Gastroesophageal sphincter (tissue), 4 donors: Measurements from ENCODE around the gene RAMACL. TPM values are rescaled to one million over a fixed set of nuclear protein-coding genes. Genes with fewer than 3 reads are reported as not detected.

Experiments
- ATAC-seq: fragments of 150-250 bp; one replicate; pipeline ENCODE4 v1.9.1; 2016; ENCODE audit warnings: mild to moderate bottlenecking, moderate library complexity
- H3K27ac ChIP-seq, 4 donors: fragments of 200-600 bp; sonication (generic) in 3 of 4; 1 replicate in 3 of 4; 2 replicates in 1 of 4; pipeline ENCODE4 v1.5.1; 2016 to 2019
- H3K27me3 ChIP-seq: fragments of 200-600 bp; sonication (generic); one replicate; pipeline ENCODE4 v1.5.1; 2019
- H3K36me3 ChIP-seq, 2 donors: fragments of 200-600 bp; sonication (generic); one replicate each; pipeline ENCODE4 v1.5.1; 2019; ENCODE audit warnings: control low read depth in 1 of 2
- H3K4me1 ChIP-seq, 3 donors: fragments of 200-600 bp; sonication (generic); 1 replicate in 2 of 3; 2 replicates in 1 of 3; pipeline ENCODE4 v1.5.1; 2016 to 2019; ENCODE audit warnings: control low read depth in 2 of 3
- H3K4me3 ChIP-seq, 2 donors: fragments of 200-600 bp; sonication (generic); one replicate each; pipeline ENCODE4 v1.5.1; 2019; ENCODE audit warnings: mild to moderate bottlenecking in 1 of 2, moderate library complexity in 1 of 2
- H3K9me3 ChIP-seq, 3 donors: fragments of 200-600 bp; sonication (generic); one replicate each; pipeline ENCODE4 v1.5.1; 2017 to 2019; ENCODE audit warnings: control low read depth in 2 of 3
- EP300 ChIP-seq: sonication (generic); formaldehyde crosslinking; IDR thresholded peaks from one replicate; pipeline ENCODE4 v1.6.1; 2017; ENCODE audit warnings: antibody characterized with exemption, mild to moderate bottlenecking
- POLR2A ChIP-seq, 2 donors: fragments of 450-650 bp; IDR thresholded peaks; one replicate each; pipeline ENCODE4 v1.6.1; 2017; ENCODE audit warnings: antibody characterized with exemption in 2 of 2, mild to moderate bottlenecking in 2 of 2, moderate library complexity in 1 of 2
- POLR2AphosphoS5 ChIP-seq: sonication (generic); formaldehyde crosslinking; IDR thresholded peaks from one replicate; pipeline ENCODE4 v1.6.1; 2017; ENCODE audit warnings: antibody characterized with exemption
- WGBS, 2 donors: methylation state at CpG; one replicate each; pipeline ENCODE4 v1.1.5; 2018; ENCODE audit warnings: low coverage in 1 of 2; 5-methylcytosine and 5-hydroxymethylcytosine counted together
- total RNA-seq, 4 donors: library from RNA; depleted of rRNA; stranded (reverse); fragments of >200 nt; gene quantifications; one replicate each; pipeline ENCODE4 v1.1.0, GENCODE V29; 2016
- TF ChIP-seq, protein P1 (sequence below), 4 experiments: fragments of 200-600 bp in 2 of 4; fragments of 450-650 bp in 2 of 4; sonication (generic) in 1 of 4; IDR thresholded peaks; one replicate each; pipeline ENCODE4 v1.5.1; 2017 to 2019; ENCODE audit warnings: antibody characterized with exemption in 4 of 4, mild to moderate bottlenecking in 2 of 4, moderate library complexity in 2 of 4

Gene RAMACL
- total RNA-seq, 4 donors from 2014 or later: 0.27 to 2.5 (median 1.7) TPM

GRCh38 chr6:166614171-166614583, 27.7 kb upstream of the RAMACL start:
- 86 to 98% methylated on average over 5 to 10 of the region's 12 CpGs for WGBS, 2 donors
- Histone ChIP-seq H3K36me3 (peaks cover 0 to 8% of the 10 kb centered on the region in 2 donors), H3K4me3 (no peak overlapping the region), H3K9me3 (no peaks in the 10 kb centered on the region), H3K4me1 (peaks cover 0 to 58% (median under 1%) of the 10 kb centered on the region in 3 donors), H3K27ac (peak overlapping the region in 3 of 4 donors; percentile 38 to 64 (median 56)), H3K27me3 (no peaks in the 10 kb centered on the region)
- TF ChIP-seq EP300 (no peak), POLR2AphosphoS5 (no peak), POLR2A (IDR thresholded peaks at IDR 0.05) (no peak)
- TF ChIP-seq, protein P1, sequence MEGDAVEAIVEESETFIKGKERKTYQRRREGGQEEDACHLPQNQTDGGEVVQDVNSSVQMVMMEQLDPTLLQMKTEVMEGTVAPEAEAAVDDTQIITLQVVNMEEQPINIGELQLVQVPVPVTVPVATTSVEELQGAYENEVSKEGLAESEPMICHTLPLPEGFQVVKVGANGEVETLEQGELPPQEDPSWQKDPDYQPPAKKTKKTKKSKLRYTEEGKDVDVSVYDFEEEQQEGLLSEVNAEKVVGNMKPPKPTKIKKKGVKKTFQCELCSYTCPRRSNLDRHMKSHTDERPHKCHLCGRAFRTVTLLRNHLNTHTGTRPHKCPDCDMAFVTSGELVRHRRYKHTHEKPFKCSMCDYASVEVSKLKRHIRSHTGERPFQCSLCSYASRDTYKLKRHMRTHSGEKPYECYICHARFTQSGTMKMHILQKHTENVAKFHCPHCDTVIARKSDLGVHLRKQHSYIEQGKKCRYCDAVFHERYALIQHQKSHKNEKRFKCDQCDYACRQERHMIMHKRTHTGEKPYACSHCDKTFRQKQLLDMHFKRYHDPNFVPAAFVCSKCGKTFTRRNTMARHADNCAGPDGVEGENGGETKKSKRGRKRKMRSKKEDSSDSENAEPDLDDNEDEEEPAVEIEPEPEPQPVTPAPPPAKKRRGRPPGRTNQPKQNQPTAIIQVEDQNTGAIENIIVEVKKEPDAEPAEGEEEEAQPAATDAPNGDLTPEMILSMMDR (IDR thresholded peaks at IDR 0.05): no peak
- no peak for ATAC-seq

DNA sequence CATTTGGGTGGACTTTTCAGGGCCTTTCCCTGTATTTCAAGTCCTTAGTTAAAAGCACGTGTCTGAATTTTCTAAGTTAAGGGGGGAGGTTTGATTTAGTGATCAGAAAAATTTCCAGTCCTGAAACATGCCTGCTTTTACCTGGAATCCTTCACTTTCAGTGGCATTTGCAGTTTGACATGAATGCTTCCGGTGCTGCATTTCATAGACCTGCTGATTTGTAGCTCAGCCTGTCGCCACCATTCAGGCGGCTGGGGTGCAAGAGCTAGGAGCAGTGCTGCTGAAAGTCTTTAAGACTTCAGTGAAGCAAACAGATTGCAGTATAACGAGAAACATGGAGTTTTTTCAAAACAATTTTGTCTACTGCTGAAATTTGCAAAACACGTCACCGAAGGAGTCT, 26.5 kb upstream of the RAMACL start:
- TF ChIP-seq EP300 (no peak), POLR2A (IDR thresholded peaks at IDR 0.05) (no peak), POLR2AphosphoS5 (no peak)
- TF ChIP-seq, protein P1 (IDR thresholded peaks at IDR 0.05): no peak
- H3K27me3 ChIP-seq: no peaks in the 10 kb centered on the region
- no peak overlapping the region for H3K4me3 ChIP-seq
- 88 to 89% methylated on average over 3 to 7 of the region's 7 CpGs for WGBS, 2 donors
- H3K9me3 ChIP-seq: no peaks in the 10 kb centered on the region
- H3K36me3 ChIP-seq: no peaks in the 10 kb centered on the region
- H3K27ac ChIP-seq: peak overlapping the region in 2 of 4 donors; percentile 23 to 31
- no peak for ATAC-seq
- H3K4me1 ChIP-seq: peaks cover 0 to 63% (median 6%) of the 10 kb centered on the region in 3 donors

DNA sequence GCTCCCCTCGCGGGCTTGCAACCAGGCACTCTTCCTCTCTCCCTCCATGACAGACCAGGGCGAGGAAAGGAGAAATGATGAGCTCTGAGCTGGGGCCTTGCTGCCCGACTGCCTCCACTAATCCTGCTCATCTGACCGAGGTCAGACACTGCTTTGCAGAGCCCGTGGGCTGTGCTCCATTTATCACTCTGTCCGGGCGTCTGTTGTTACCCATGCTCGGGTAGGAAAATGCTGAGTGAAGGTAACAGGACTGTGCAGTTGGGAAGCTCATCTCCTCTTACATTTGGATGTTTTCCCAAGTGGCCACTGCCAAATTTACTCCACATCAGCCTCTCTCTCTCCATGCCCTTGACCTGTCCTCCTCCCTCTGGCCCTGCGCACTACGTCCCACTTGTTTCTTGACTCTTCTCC, 26.0 kb upstream of the RAMACL start:
- no peaks in the 10 kb centered on the region for H3K27me3 ChIP-seq
- H3K9me3 ChIP-seq: no peaks in the 10 kb centered on the region
- TF ChIP-seq EP300: no peak
- no peak for TF ChIP-seq POLR2A (IDR thresholded peaks at IDR 0.05)
- TF ChIP-seq, protein P1 (IDR thresholded peaks at IDR 0.05): no peak
- no peak for TF ChIP-seq POLR2AphosphoS5
- H3K4me1 ChIP-seq: peaks cover 0 to 67% (median 6%) of the 10 kb centered on the region in 3 donors
- H3K36me3 ChIP-seq: no peaks in the 10 kb centered on the region
- peak overlapping the region in 1 of 4 donors; percentile 31 for H3K27ac ChIP-seq
- ATAC-seq: no peak
- WGBS, 2 donors: 74 to 81% methylated on average over 7 to 10 of the region's 11 CpGs
- no peak overlapping the region for H3K4me3 ChIP-seq

- no peaks in the 10 kb centered on the region for H3K9me3 ChIP-seq
- no peak overlapping the region for H3K4me3 ChIP-seq
- no peak for ATAC-seq
- no peaks in the 10 kb centered on the region for H3K27me3 ChIP-seq
- peaks cover 0 to 64% (median 6%) of the 10 kb centered on the region in 3 donors for H3K4me1 ChIP-seq
- no peaks in the 10 kb centered on the region for H3K36me3 ChIP-seq
- WGBS, 2 donors: 93 to 100% methylated on average over 1 to 3 of the region's 4 CpGs
- TF ChIP-seq POLR2A (IDR thresholded peaks at IDR 0.05): no peak
- no peak for TF ChIP-seq EP300
- no peak for TF ChIP-seq POLR2AphosphoS5
- TF ChIP-seq, protein P1 (IDR thresholded peaks at IDR 0.05): no peak
- no peak overlapping the region for H3K27ac ChIP-seq
Observed at GRCh38 chr6:166611631-166612030, 25.2 kb upstream of the RAMACL start.

DNA sequence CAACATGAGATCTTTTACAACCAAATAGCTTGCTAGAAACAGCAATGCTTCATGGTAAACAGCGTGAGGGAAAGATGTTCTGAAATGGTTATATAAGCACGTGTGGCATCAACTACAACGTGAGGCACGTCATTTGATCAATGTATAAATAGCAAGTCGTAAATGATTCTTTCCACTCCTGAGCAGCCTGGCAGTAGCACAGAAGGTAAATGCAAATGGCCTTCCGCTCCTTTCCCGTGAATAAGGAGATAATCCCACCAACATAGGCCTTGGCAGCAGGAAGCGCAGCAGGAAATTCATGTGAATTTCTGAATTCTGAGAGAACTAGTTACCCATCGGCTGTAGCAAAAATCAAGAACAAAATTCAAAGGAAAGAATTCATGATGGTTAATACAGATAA, 23.6 kb upstream of the RAMACL start:
- H3K27me3 ChIP-seq: no peaks in the 10 kb centered on the region
- no peak for ATAC-seq
- TF ChIP-seq, protein P1 (IDR thresholded peaks at IDR 0.05): no peak
- TF ChIP-seq POLR2A (IDR thresholded peaks at IDR 0.05): no peak
- H3K36me3 ChIP-seq: no peaks in the 10 kb centered on the region
- WGBS, 2 donors: 86 to 90% methylated on average over 8 to 9 of the region's 9 CpGs
- no peak overlapping the region for H3K4me3 ChIP-seq
- H3K27ac ChIP-seq: no peak overlapping the region
- peaks cover 0 to 49% (median 6%) of the 10 kb centered on the region in 3 donors for H3K4me1 ChIP-seq
- no peaks in the 10 kb centered on the region for H3K9me3 ChIP-seq
